OCI-LY7 (cell line): ENCODE results near the gene GON4L. TPM values are rescaled to one million over a fixed set of nuclear protein-coding genes. Genes with fewer than 3 reads are reported as not detected.

Experiments used
- BruUV-seq: library from RNA; stranded (reverse); fragments of 400-500 nt; replicated peaks from 2 replicates; lab custom pipeline; 2021; lab: Mats Ljungman, UMichigan
- CTCF ChIA-PET: fragments of 300-600 bp; sonication (Branson Sonifier 250); formaldehyde crosslinking; loops from one replicate; lab custom pipeline; 2022; ENCODE audit warnings: antibody characterized with exemption; ENCODE audit not compliant: unreplicated experiment; lab: Charles Lee
- POLR2A ChIA-PET: fragments of 300-600 bp; sonication (Branson Sonifier 250); formaldehyde crosslinking; loops from one replicate; lab custom pipeline; 2022; ENCODE audit warnings: antibody characterized with exemption; lab: Charles Lee
- DNase-seq: peaks from one replicate; pipeline ENCODE4 v3.0.0-alpha.2; 2015; ENCODE audit warnings: low spot score
- H2AFZ ChIP-seq: fragments of 200-600 bp; sonication (generic), shearing (Covaris generic); 2 replicates; pipeline ENCODE4 v1.6.1; 2014; ENCODE audit warnings: mild to moderate bottlenecking, antibody characterized with exemption, low read length, moderate library complexity
- H3K27ac ChIP-seq: fragments of 200-600 bp; sonication (generic); 2 replicates; pipeline ENCODE4 v1.5.1; 2014; ENCODE audit warnings: mixed run types, low read depth, mild to moderate bottlenecking, moderate library complexity, low read length, inconsistent platforms; ENCODE audit not compliant: poor library complexity, severe bottlenecking
- H3K36me3 ChIP-seq: fragments of 200-600 bp; sonication (generic); 2 replicates; pipeline ENCODE4 v1.6.1; 2014; ENCODE audit warnings: mild to moderate bottlenecking, antibody characterized with exemption, low read length, moderate library complexity, mixed read lengths; ENCODE audit not compliant: insufficient read depth
- H3K4me1 ChIP-seq: fragments of 200-600 bp; sonication (generic); 2 replicates; pipeline ENCODE4 v1.5.1; 2014; ENCODE audit warnings: mild to moderate bottlenecking, low read length; ENCODE audit not compliant: insufficient read depth, poor library complexity, severe bottlenecking
- H3K4me2 ChIP-seq: fragments of 200-600 bp; sonication (generic); 2 replicates; pipeline ENCODE4 v1.6.1; 2014; ENCODE audit warnings: mild to moderate bottlenecking, low read length
- H3K4me3 ChIP-seq: fragments of 200-600 bp; sonication (generic); 2 replicates; pipeline ENCODE4 v1.5.1; 2014; ENCODE audit warnings: mild to moderate bottlenecking, low read depth, low read length; ENCODE audit not compliant: poor library complexity, severe bottlenecking
- H3K79me2 ChIP-seq: fragments of 200-600 bp; sonication (generic); 2 replicates; pipeline ENCODE4 v1.6.1; 2016; ENCODE audit warnings: low read depth, mild to moderate bottlenecking, low read length, moderate library complexity, mixed read lengths; ENCODE audit not compliant: insufficient read depth
- H3K9me2 ChIP-seq: fragments of 200-600 bp; sonication (generic); 2 replicates; pipeline ENCODE4 v1.6.1; 2016; ENCODE audit warnings: mild to moderate bottlenecking, low read length, mixed read lengths; ENCODE audit not compliant: insufficient read depth
- H3K9me3 ChIP-seq: fragments of 200-600 bp; sonication (generic); 2 replicates; pipeline ENCODE4 v1.6.1; 2014; ENCODE audit warnings: mild to moderate bottlenecking, mixed run types, low read length, mixed read lengths
- H4K20me1 ChIP-seq: fragments of 200-600 bp; sonication (generic); 2 replicates; pipeline ENCODE4 v1.6.1; 2014; ENCODE audit warnings: mild to moderate bottlenecking, antibody characterized with exemption, low read length, moderate library complexity, mixed read lengths; ENCODE audit not compliant: insufficient read depth
- EZH2phosphoT487 ChIP-seq: fragments of 200-600 bp; sonication (generic); IDR thresholded peaks from 2 replicates; pipeline ENCODE4 v1.6.1; 2018; ENCODE audit warnings: low read depth, borderline replicate concordance, mild to moderate bottlenecking, mixed run types, antibody characterized with exemption, low read length, moderate library complexity, mixed read lengths
- intact Hi-C: fragments of 100-400 bp; cut with micrococcal nuclease; formaldehyde crosslinking; loops from one replicate; pipeline ENCODE4 v1.10.0; 2022; ENCODE audit not compliant: unreplicated experiment
- total RNA-seq, 2 experiments: library from RNA; depleted of rRNA in 1 of 2; stranded (reverse); fragments of >200 nt in 1 of 2; shearing (Covaris generic) in 1 of 2; gene quantifications; 2 replicates each; pipeline ENCODE4 v1.2.3, GENCODE V29; 2014 to 2022
- TF ChIP-seq, protein P1 (sequence below): fragments of 200-600 bp; sonication (generic); conservative IDR thresholded peaks from 2 replicates; pipeline ENCODE4 v1.5.1; 2014; ENCODE audit warnings: mild to moderate bottlenecking, antibody characterized with exemption, low read length, moderate library complexity, mixed read lengths

GON4L gene
- total RNA-seq, 2 experiments from 2014 or later, result 46.0 to 78.0 TPM

- no TSS peak for BruUV-seq
Observed at GRCh38 chr1:155858800-155859233, 1.8 kb upstream of the GON4L start.

GRCh38 chr1:155856257-155856974 is 598 bp downstream of the GON4L start:
- Histone ChIP-seq H3K4me2 (peak overlapping the region; percentile 79), H2AFZ (peak overlapping the region; percentile 20; the same call in 1 of the 2 replicates), H3K36me3 (peaks cover 47% of the 10 kb centered on the region), H3K79me2 (peaks cover 65% of the 10 kb centered on the region), H4K20me1 (no peaks in the 10 kb centered on the region), H3K4me3 (peak overlapping the region; percentile 79), H3K9me3 (no peaks in the 10 kb centered on the region), H3K4me1 (peaks cover 38% of the 10 kb centered on the region), H3K9me2 (no peaks in the 10 kb centered on the region), H3K27ac (peak overlapping the region; percentile 41)
- CTCF ChIA-PET, result interaction anchor here (1.5 kb wide), 1 partner anchor 26 kb away, joined by 3 read pairs; no protein-coding TSS in a partner anchor
- BruUV-seq, result TSS peak; percentile 70
- no peak for DNase-seq
- POLR2A ChIA-PET, result interaction anchor here (0.6 to 2.6 kb wide), 11 partner anchors 8 to 634 kb away, joined by 3 to 11 read pairs (median 4); no protein-coding TSS in a partner anchor
- TF ChIP-seq EZH2phosphoT487, result no peak
- TF ChIP-seq, protein P1, sequence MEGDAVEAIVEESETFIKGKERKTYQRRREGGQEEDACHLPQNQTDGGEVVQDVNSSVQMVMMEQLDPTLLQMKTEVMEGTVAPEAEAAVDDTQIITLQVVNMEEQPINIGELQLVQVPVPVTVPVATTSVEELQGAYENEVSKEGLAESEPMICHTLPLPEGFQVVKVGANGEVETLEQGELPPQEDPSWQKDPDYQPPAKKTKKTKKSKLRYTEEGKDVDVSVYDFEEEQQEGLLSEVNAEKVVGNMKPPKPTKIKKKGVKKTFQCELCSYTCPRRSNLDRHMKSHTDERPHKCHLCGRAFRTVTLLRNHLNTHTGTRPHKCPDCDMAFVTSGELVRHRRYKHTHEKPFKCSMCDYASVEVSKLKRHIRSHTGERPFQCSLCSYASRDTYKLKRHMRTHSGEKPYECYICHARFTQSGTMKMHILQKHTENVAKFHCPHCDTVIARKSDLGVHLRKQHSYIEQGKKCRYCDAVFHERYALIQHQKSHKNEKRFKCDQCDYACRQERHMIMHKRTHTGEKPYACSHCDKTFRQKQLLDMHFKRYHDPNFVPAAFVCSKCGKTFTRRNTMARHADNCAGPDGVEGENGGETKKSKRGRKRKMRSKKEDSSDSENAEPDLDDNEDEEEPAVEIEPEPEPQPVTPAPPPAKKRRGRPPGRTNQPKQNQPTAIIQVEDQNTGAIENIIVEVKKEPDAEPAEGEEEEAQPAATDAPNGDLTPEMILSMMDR, result no peak
- intact Hi-C loops, result no loop called here

More at GRCh38 chr1:155858800-155859233, 1.8 kb upstream of the GON4L start:
- DNase-seq, result no peak
- H3K9me3 ChIP-seq, result no peaks in the 10 kb centered on the region
- H2AFZ ChIP-seq, result peak overlapping the region; percentile 75
- peak overlapping the region; percentile 79 for H3K4me3 ChIP-seq
- H4K20me1 ChIP-seq, result no peaks in the 10 kb centered on the region
- peaks cover 39% of the 10 kb centered on the region for H3K36me3 ChIP-seq
- ChIA-PET POLR2A (interaction anchor here (0.8 to 6.2 kb wide), 16 partner anchors 9 to 125 kb away, joined by 3 to 46 read pairs (median 6); no protein-coding TSS in a partner anchor), CTCF (interaction anchor here (0.8 to 1.6 kb wide), 5 partner anchors 8 to 87 kb away, joined by 3 to 6 read pairs (median 3); no protein-coding TSS in a partner anchor)
- intact Hi-C loops, result loop anchor here (1.0 to 2.0 kb wide), 2 partner anchors 9 to 76 kb away; partner anchors contain the start of gene KHDC4
- no peaks in the 10 kb centered on the region for H3K9me2 ChIP-seq
- no peak for TF ChIP-seq EZH2phosphoT487
- TF ChIP-seq, protein P1, result no peak
- peaks cover 74% of the 10 kb centered on the region for H3K79me2 ChIP-seq
- peak overlapping the region; percentile 85 for H3K4me2 ChIP-seq
- peak overlapping the region; percentile 89 for H3K27ac ChIP-seq
- H3K4me1 ChIP-seq, result peaks cover 57% of the 10 kb centered on the region
